GM19351 (cell line): ENCODE measurements around the gene ACO2.

Experiments used
- ATAC-seq: cut with Tn5 transposase; IDR thresholded peaks from one replicate; pipeline ENCODE4 v1.9.1; 2021; ENCODE audit warnings: mild to moderate bottlenecking, moderate library complexity; ENCODE audit not compliant: unreplicated experiment

The ACO2 gene

GRCh38 chr22:41522813-41523212 is 53.9 kb downstream of the ACO2 start:
- no peak for ATAC-seq

DNA sequence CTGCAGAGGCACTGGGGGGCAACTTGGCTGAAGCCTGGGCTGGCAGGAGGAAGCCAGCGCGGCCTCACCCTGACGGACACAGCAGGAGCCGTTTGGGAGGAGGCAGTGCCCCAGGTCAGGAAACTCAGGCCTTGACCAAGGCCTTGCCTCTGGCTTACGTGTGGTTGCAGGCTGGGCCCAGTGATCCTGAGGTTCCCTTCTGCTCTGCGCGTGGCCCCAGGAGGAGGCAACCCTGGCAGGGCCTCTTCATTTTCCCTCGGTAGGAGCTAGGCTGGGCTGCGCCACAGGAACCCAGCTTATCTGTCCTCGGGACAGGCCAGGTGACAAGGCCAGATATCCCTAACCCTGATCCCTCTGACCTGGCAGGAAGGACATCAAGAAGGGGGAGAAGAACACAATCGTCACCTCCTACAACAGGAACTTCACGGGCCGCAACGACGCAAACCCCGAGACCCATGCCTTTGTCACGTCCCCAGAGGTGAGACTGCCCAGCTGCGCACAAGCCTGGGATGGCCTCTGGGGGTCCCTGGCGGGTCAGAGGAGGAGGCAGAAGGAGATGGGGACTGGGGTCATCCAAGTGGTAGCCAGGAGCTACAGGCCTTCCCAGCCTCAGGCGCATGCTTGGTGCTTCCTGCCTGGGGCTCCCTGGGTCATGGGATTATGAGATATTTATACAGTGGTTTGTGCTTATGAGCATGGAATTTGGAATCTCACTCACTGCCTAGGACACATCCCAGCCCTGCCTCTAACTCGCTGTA is 54.7 kb downstream of the ACO2 start:
- ATAC-seq: no peak

- no peak for ATAC-seq
These were observed 55.3 kb downstream of the ACO2 start for GRCh38 chr22:41524251-41524661.

- ATAC-seq: no peak
These were observed 56.0 kb downstream of the ACO2 start for GRCh38 chr22:41524809-41525449.

DNA sequence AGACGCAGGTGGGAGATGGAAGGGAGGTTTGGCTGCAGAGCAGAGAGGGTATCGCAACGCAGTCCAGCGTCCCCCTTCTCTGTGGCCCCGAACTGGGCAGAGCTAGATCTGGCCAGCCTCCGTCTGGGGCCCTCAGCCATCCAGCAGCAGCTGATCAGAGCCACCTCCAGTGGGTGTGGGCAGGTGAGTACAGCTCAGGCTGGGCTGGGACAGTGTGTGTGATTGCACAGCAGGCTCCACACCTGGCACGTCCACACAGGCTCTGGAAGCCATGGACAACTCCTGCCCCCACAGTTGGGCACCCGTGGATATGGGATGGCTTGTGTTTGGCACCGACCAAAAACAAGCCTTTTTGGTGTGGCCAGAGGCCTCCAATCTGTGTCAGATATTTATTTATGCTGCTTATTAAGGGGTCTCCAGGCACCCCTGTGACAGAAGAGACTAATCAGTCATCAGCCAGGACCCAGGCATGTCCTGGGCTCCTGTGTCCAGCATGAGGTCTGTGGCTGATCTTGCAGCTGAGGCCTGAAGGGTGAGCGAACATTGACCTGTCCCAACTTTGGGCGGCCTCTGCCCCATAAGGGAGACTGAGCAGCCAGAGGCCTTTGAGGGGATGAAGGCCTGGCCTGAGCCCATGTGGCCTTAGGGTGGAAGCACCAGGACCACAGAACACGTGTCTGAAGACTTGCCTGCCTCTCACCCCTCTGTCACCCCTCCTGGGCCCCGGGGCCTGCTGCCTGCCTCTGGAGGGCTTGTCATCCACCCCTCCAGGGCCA is 56.7 kb downstream of the ACO2 start:
- no peak for ATAC-seq

- no peak for ATAC-seq
These were observed 57.4 kb downstream of the ACO2 start for GRCh38 chr22:41526226-41526829.

DNA sequence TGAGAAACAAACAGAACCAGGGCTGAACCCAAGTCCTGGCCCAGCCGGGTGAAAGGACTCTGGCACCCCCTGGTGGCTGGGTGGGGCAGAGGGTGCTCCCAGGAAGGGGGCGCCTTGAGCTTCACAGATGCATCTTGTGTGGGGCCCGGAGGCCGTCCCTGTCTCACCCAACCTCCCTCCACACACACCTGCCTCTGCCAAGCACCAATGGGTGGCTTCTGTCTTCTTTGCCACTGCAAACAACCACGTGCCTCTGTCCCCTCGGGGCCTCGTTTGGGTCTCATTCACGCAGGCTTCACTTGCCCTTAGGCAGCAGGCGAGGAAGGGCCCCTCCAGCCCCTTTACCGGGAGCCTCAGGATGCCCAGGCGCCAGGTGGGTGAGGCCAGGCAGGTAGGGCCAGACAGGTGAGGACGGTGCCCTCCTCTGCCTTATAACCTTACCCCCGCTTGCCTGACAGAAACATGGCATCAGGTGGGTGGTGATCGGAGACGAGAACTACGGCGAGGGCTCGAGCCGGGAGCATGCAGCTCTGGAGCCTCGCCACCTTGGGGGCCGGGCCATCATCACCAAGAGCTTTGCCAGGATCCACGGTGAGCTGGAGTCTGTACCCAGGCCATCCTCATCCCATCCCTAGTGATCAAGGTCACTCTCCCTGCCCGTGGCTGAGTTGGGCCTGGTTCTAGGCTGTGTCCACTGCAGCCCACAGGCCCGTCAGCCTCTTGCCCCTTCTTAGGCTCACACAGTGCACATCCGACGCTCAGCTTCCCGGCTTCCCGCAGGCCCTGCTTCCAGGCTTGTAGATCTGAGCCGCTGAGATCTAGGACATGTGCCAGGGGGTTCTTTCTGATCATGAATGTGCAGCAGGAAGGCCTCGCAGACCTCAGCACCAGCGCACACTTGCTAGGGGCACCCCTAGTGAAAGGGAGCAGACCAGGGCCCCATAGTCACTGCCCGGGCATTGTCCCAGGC is 58.2 kb downstream of the ACO2 start:
- ATAC-seq: no peak

- no peak for ATAC-seq
These were observed 59.3 kb downstream of the ACO2 start for GRCh38 chr22:41528132-41528766.

DNA sequence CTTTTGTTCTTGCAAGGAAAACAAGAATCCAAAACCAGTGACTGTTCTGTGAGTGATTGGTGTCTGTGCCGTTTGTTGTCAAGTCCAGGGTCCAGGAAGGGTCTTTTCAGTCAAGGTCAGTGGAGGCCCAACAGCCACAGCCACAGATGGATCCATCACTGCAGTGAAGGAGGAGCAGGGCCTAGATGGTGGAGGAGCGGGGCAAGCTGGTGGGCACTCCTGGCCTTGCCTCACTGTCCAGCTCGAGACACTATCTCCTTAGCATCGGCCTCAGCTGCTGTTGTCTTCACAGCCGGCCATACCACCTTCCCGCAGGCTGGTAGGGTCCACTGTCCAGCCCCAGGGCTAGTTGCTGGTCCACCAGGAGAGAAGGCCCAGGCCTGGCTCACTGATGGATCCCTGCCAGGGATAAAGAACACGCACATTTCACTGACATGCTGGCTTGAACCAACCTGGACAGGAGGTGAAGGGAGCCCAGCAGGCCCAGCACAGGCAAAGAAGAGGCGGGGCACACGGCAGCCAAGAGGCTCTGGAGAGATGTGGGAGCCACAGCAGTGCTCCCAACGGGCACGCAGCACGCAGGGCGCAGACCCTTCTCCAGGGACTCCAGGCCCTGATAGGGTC is 60.1 kb downstream of the ACO2 start:
- ATAC-seq: no peak

- ATAC-seq: no peak
These were observed 62.2 kb downstream of the ACO2 start for GRCh38 chr22:41530890-41531714.

DNA sequence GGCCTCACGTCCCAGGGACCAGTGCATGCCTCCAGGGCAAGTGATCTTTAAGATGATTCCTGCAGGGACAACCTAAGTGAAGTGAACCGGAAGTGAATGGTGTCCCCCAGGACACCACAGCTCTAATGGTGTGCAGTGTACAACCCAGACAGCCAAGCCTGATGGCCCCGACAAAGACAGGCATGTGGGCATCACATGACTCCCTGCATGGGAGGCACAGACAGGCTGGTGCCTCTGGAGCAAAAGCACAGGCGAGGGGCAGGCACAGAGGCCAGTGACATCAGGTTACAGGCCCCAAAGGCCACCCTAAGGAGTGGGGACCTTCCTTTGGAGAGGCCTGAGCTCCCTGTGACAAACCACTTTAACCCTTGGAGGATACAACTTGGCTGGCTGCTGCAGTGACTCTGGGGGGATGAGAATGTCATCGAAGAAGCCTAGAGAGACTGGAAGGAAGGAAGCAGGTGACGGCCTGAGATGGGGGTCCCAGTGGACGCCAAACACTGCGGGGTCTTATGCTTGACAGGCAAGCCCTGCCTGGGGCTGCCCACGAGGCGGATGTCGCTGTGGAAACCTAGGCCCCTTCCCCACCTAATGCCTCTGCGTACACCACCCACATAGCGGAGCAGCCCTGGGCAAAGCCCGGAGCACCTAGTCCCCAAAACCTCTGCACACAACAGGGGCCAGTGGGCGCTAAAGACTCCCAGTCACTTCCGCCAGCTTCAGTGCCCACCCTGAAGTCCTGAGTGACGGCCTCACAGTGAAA is 63.0 kb downstream of the ACO2 start:
- ATAC-seq: no peak

DNA sequence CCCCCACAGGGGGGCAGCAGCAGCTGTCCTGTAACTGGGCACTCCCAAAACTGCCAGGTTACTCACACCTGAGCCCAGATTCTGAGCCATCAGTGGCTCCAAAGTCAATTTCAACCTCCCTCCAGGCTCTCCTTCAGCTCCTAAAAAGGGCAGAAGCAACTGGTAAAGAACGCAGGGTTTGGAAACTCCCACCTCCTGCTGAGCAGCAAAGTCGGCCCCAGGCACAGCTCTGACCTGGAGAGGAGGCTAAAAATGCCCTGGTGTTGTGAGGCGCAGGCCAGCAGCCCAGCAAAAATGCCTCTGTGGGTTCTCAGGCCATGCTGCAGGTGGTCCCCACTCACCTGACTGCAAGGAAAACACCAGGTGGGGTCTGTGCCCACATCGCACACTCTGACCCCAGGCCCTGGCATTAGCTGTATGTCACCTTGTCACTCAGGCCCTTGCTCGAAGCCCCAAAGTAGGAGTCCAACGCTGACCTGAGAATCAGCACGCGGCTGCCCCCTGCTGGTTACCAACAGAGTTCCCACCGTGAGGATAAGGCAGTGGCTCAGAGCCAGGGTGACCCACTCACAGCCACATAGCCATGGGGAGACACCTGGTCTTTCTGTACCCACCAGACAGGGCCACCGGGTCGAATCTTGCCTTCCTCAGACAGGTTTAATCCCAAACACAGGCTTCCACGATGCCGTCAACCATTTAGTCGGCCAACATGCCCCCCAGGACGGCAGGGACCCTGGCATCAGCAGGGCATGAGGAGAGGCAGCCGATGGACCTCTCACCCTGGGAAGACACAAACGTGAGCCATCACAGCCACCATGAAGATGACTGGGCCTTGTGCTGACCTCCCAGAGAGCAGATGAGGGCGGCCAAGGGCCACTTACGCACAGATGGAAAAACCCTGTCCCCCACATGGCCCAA is 64.2 kb downstream of the ACO2 start:
- ATAC-seq: no peak

GRCh38 chr22:41534219-41534618 is 65.3 kb downstream of the ACO2 start:
- no peak for ATAC-seq

GRCh38 chr22:41535244-41535643 is 66.3 kb downstream of the ACO2 start:
- no peak for ATAC-seq

DNA sequence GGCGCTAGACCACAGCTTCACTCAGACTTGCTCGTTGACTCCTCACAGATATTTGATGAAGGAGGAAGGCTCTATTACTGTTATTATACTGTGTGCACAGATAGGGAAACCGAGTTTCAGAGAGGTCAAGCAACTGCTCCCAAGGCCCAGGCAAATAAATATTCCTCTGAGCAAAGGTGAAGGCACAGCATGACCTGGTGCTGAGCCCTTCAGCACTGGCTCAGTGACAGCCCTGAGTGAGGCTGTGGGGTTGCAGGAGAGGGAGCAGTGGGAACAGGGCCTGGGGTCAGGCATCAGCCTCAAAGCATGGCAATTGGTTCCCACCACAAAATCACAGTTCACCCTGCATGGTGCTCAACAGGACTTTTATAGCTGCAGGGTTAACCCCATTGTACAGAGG is 68.3 kb downstream of the ACO2 start:
- ATAC-seq: no peak

DNA sequence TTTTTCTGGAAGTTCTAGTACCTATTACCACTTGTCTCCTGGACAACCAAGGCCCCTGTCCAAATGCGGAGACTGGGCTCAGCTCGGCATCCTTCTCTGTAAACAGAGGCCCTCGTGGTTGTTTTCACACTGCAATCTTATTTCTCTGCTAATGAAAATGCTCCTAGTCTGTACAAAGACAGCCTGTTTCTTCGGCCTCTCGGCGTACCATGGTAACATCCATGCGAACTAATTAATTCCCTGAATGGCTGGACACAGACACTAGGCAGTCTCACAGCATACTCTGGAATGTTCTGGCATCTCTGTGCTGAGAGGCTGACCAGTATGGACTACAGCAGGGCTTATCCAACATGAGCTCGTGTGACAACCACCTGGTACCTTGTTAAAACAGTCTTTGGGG is 69.7 kb downstream of the ACO2 start:
- ATAC-seq: no peak
